Activated CD4-positive, alpha-beta T cell treated with anti-CD3 and anti-CD28 coated beads, Interleukin-2, Interleukin-4, amounts not matched to agents 100 ng/mL and 50 ng/mL, durations not matched to agents 16 hours and 8 hours (primary cell): ENCODE data around the gene TMEM43.
"Not testable (repeated sequence)": the region's sequence is repeated elsewhere in the genome, so short reads cannot be mapped to it uniquely, and the experiment has no call there.

Experiments
- DNase-seq: peaks from one replicate; pipeline ENCODE4 v3.0.0-alpha.2; 2020; ENCODE audit warnings: low spot score

TMEM43 gene, protein sequence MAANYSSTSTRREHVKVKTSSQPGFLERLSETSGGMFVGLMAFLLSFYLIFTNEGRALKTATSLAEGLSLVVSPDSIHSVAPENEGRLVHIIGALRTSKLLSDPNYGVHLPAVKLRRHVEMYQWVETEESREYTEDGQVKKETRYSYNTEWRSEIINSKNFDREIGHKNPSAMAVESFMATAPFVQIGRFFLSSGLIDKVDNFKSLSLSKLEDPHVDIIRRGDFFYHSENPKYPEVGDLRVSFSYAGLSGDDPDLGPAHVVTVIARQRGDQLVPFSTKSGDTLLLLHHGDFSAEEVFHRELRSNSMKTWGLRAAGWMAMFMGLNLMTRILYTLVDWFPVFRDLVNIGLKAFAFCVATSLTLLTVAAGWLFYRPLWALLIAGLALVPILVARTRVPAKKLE

GRCh38 chr3:14124615-14125192 is at the start of gene TMEM43, which contains the start of gene CHCHD4:
TSS of gene TMEM43 (plus strand) at chr3:14125052. CDS start at chr3:14125194, 142 bp downstream.
TSS of gene CHCHD4 (minus strand) at chr3:14124870. CDS start at chr3:14124676, 194 bp downstream.
- DNase-seq, result peak; percentile 98

- not testable (repeated sequence) for DNase-seq
Observed at GRCh38 chr3:14075233-14075632, 49.6 kb upstream of the TMEM43 start.

DNA sequence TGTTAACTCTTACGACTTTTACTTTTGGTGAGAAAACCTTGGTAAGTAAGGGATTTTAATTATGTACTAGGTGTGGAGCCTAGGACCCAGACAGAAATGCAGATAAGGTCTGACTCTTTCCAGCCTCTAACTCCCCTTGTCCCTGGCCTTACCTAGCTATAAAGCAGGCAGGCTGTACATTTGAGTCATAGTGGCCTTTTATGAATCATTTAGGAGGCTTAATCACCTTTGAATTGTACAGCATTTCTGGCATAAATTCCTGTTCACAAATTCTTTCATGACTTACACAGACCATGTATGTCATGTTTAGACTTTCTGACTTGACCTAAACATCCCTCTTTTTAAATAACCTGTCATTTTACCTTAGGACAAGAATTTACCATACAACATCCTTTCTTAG is 47.5 kb upstream of the TMEM43 start:
- no peak for DNase-seq

DNA sequence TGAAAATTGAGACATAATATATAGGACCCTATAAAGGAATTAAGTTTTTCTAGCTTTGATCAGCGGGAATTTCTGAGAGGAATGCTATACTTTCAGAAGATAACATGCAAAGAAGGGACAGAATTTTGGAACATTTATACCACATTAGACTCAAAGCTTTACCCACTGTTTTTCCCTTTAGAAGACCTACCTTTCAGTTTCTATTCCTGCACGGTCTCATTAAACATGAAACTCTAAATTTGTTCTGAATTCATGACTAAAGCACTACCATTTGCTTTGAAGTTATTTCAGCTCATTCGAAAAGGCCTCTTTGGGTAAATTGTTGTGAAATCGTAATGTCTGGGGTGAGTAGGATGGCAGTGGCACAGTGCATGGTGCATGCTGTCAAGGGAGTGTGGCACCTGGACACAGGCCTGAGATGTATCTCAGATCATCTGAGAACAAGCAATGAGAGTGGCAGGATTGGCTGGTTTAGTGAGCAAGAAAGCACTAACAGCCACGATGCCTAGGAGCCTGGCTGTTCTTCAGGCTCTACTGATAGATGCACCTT is 42.7 kb upstream of the TMEM43 start:
- peak; percentile 4 for DNase-seq

GRCh38 chr3:14087461-14087860 is 37.4 kb upstream of the TMEM43 start:
- DNase-seq, result not testable (repeated sequence)

- DNase-seq, result not testable (repeated sequence)
Observed at GRCh38 chr3:14091959-14092358, 32.9 kb upstream of the TMEM43 start.

- no peak for DNase-seq
Observed at GRCh38 chr3:14092464-14092863, 32.4 kb upstream of the TMEM43 start.

GRCh38 chr3:14093831-14094230 is 31.0 kb upstream of the TMEM43 start:
- no peak for DNase-seq

- no peak for DNase-seq
Observed at GRCh38 chr3:14096742-14097141, 28.1 kb upstream of the TMEM43 start.

DNA sequence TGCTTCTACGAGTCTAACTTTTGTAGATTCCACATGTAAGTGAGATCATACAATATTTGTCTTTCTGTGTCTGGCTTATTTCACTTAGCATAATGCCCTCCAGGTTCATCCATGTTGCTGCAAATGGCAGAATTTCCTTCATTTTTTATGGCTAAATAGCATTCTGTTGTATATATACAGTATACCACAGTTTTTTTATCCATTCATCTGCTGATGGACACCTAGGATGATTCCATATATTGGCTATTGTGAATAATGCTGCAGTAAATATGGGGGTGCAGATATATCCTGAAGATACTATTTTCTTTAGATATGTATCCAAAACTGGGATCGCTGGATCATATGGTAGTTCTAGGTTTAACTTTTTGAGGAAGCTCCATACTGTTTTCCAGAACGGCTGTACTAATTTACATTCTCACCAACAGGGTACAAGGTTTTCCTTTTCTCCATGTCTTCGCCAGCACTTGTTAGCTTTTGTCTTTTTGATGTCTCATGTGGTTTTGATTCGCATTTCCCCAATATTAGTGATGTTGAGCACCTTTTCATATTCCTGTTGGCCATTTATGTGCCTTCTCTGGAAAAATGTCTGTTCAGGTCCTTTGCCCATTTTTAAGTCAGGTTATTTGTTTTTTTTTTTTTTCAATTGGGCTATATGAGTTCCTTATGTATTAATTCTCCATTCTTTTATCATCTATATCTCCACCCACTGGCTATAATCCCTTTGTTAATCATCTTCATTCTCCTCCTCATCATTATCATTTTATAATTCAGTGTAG is 27.0 kb upstream of the TMEM43 start:
- DNase-seq, result no peak

DNA sequence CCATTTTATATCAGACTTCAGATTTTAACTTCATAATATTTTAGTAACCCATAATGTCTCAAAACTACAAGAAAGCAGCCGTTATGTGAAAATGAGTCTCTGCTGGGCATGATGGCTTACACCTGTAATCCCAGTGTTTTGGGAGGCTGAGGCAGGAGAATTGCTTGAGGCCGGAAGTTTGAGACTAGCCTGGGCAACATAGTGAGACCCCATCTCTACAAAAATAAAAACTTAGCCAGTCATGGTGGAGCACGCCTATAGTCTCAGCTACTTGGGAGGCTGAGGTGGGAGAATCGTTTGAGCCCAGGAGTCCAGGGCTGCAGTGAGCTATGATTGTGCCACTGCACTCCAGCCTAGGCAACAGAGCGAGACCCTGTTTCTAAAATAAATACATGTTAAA is 15.0 kb upstream of the TMEM43 start:
- DNase-seq, result not testable (repeated sequence)

- no peak for DNase-seq
Observed at GRCh38 chr3:14110699-14111098, 14.2 kb upstream of the TMEM43 start.

DNA sequence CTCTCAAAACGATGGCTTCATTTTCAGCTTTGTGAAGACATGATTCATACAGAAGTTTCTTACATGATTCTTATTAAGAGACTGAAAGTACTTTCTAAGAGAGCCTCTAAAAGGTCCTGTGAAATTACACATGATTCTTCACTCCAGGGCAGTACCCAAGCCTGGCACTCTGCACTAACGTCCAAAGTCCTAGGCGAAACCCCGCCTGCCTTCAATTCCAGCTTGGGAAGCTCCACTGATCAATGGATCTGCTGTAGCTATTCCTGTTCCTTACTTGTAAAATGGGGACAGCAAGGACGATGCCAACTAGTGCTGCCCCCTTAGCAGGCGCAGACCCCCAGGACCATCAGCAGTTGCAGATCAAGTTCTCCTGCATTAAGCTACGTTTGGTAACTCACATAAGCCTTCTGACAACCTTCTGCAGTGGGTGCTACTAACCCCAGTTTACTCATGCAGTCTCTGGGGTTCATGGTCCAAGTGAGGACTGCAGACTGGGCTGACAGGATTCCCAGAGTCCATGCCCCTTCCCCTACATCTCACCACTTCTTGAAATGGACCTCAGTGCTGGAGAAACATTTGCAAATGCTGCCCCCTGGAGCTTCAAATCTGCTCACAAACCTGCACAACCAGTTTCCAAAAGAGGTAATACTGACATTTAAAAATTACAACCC is 10.8 kb upstream of the TMEM43 start:
- no peak for DNase-seq

GRCh38 chr3:14117468-14118399 is 7.1 kb upstream of the TMEM43 start:
- no peak for DNase-seq

DNA sequence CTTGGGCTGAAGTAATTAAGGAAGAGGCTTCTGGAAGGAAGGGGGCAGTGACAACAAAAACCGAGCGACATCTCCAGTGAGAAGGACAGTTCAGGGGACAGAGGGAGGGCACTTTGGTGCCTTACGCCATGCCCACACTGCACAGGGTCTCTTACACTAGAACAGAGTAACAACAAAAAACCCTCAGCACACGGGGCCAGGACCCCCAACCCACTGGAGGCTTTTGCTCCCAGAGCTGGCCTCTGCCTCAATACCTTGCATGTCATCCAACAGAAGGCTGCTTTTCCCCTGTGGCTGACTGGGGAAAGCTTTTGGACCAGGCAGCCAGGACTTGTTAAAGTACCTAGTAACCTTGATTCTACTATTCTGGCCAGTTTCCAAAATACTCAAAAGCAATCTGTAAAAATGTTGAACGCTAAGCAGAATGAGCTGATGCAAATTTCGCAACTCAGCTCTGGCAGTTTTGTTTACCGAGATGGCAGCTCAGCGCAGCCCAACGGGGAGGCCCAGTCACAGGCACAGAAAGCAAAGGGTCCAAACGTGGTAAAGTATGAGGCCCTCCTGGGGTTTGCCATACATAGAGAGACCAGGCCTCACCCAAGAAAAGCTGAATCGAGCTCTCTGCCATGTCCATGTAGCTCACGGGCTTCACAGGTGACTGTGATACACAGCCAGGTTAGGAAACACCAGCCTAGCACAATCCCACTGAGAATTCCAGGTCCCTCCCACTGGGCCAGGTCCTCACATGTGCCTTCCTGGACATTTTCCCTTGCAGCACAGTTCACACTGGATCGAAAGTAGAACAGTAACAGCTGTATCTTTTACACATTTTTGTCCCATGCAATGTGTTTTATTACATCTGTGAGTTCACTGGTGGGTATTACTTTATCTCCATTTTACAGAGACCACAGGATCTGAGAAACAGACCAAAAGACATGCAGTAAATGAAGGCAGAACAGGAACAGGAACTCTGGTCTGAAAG is 6.2 kb upstream of the TMEM43 start:
- DNase-seq, result no peak

GRCh38 chr3:14119651-14120050 is 5.2 kb upstream of the TMEM43 start:
- no peak for DNase-seq

DNA sequence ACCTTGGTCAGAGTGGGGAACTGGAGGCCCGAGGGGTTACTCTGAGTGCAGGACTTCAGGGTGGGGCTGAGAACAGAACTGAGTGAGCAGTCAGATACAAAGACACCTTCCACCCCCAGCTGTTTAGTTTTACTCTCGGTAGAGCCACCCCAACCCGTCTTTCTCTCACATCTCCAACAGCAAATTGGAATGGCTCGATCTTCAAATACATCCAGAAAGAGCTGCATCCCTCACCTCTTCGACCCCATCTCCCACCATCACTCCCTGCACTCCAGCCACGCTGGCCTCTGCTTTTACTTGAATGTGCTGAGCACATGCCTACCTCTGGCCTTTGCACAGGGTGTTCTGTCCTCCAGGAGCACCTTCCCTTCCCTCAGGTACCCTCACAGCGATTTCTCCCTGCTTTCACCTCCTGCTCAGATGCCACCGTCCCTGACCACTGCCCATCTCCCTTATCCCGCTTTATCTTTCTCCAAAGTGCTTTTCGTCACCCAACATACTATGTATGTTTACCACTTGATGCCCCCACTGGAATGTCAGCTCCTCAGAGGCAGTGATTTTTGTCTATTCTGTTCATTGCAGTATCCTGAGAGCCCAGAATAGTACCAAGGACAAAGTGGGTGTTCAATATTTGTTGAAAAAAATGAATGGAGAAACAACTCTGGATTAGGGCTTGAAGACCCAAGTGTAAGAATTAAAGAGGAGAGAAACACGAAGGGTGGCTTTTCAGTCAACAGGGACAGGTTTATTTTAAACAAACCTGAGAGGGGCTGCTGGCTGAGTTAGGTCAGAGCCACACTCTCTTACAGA is 4.5 kb upstream of the TMEM43 start:
- DNase-seq, result no peak

- not testable (repeated sequence) for DNase-seq
Observed at GRCh38 chr3:14120921-14121448, 3.9 kb upstream of the TMEM43 start.
